HEK293T (cell line): ENCODE measurements around the gene GRID2.
A peak's percentile ranks its signal among the peaks of the same experiment; 100 is the strongest.

Source experiments
- CTCF ChIA-PET: fragments of 350-600 bp; formaldehyde crosslinking; extraction: SDS; loops from one replicate; lab custom pipeline; 2021; ENCODE audit warnings: antibody characterized with exemption, inconsistent platforms; lab: Yijun Ruan, JAX
- POLR2A ChIA-PET: fragments of 350-600 bp; formaldehyde crosslinking; extraction: SDS; loops from one replicate; lab custom pipeline; 2020; ENCODE audit warnings: antibody characterized with exemption, inconsistent platforms; lab: Yijun Ruan, JAX
- DNase-seq: peaks from one replicate; pipeline ENCODE4 v3.0.0; 2012; ENCODE audit warnings: mixed read lengths; ENCODE audit errors: extremely low spot score
- ARNT ChIP-seq: fragments of 450-650 bp; IDR thresholded peaks from 2 replicates; pipeline ENCODE4 v1.6.1; 2017; ENCODE audit warnings: mild to moderate bottlenecking
- BHLHE40 ChIP-seq: fragments of 450-650 bp; IDR thresholded peaks from 2 replicates; pipeline ENCODE4 v1.6.1; 2016; ENCODE audit warnings: mild to moderate bottlenecking, moderate library complexity, borderline replicate concordance
- CTBP1 ChIP-seq: fragments of 450-650 bp; IDR thresholded peaks from 2 replicates; pipeline ENCODE4 v1.6.1; 2016; ENCODE audit warnings: borderline replicate concordance
- ELF4 ChIP-seq: fragments of 450-650 bp; IDR thresholded peaks from 2 replicates; pipeline ENCODE4 v1.6.1; 2017; ENCODE audit warnings: antibody characterized with exemption
- FOXA1 ChIP-seq: fragments of 450-650 bp; IDR thresholded peaks from 2 replicates; pipeline ENCODE4 v1.6.1; 2016; ENCODE audit warnings: mild to moderate bottlenecking
- FOXK2 ChIP-seq: fragments of 450-650 bp; IDR thresholded peaks from 2 replicates; pipeline ENCODE4 v1.6.1; 2016; ENCODE audit warnings: mild to moderate bottlenecking
- FOXM1 ChIP-seq: fragments of 450-650 bp; IDR thresholded peaks from 2 replicates; pipeline ENCODE4 v1.6.1; 2017; ENCODE audit warnings: mild to moderate bottlenecking, borderline replicate concordance
- HDGF ChIP-seq: fragments of 450-650 bp; IDR thresholded peaks from 2 replicates; pipeline ENCODE4 v1.6.1; 2017; ENCODE audit warnings: antibody characterized with exemption, borderline replicate concordance
- L3MBTL2 ChIP-seq: fragments of 450-650 bp; conservative IDR thresholded peaks from 2 replicates; pipeline ENCODE4 v1.6.1; 2016; ENCODE audit warnings: mild to moderate bottlenecking
- LEF1 ChIP-seq: fragments of 450-650 bp; IDR thresholded peaks from 2 replicates; pipeline ENCODE4 v1.6.1; 2017; ENCODE audit warnings: mild to moderate bottlenecking, borderline replicate concordance
- NFRKB ChIP-seq: fragments of 450-650 bp; IDR thresholded peaks from 2 replicates; pipeline ENCODE4 v1.6.1; 2016; ENCODE audit warnings: mild to moderate bottlenecking, moderate library complexity
- PKNOX1 ChIP-seq: fragments of 450-650 bp; IDR thresholded peaks from 2 replicates; pipeline ENCODE4 v1.6.1; 2016
- SP1 ChIP-seq: fragments of 450-650 bp; IDR thresholded peaks from 2 replicates; pipeline ENCODE4 v1.6.1; 2017
- SUZ12 ChIP-seq: fragments of 450-650 bp; IDR thresholded peaks from 2 replicates; pipeline ENCODE4 v1.6.1; 2016; ENCODE audit warnings: mild to moderate bottlenecking
- TARDBP ChIP-seq: fragments of 450-650 bp; IDR thresholded peaks from 2 replicates; pipeline ENCODE4 v1.6.1; 2016
- ZNF384 ChIP-seq: fragments of 450-650 bp; IDR thresholded peaks from 2 replicates; pipeline ENCODE4 v1.6.1; 2016

GRID2 gene

GRCh38 chr4:92303621-92304027 is at the start of gene GRID2:
Gene GRID2, plus strand, starts transcription at chr4:92303966.
- TF ChIP-seq BHLHE40, result no peak
- TF ChIP-seq ELF4, result no peak
- TF ChIP-seq L3MBTL2, result no peak
- TF ChIP-seq NFRKB, result no peak
- no peak for TF ChIP-seq LEF1
- TF ChIP-seq FOXA1, result no peak
- POLR2A ChIA-PET, result interaction anchor here (1.5 kb wide), 1 partner anchor 12 kb away, joined by 3 read pairs; no protein-coding TSS in a partner anchor
- CTCF ChIA-PET, result interaction anchor here (0.7 kb wide), 1 partner anchor 1492 kb away, joined by 6 read pairs; no protein-coding TSS in a partner anchor
- peak; percentile 40 for DNase-seq

GRCh38 chr4:92253986-92254671 is 49.6 kb upstream of the GRID2 start:
- ChIA-PET POLR2A (no interaction called here), CTCF (no interaction called here)
- no peak for DNase-seq
- TF ChIP-seq SP1, result no peak
- TF ChIP-seq FOXK2, result no peak
- no peak for TF ChIP-seq HDGF

GRCh38 chr4:92254767-92255442 is 48.9 kb upstream of the GRID2 start:
- ChIA-PET POLR2A (no interaction called here), CTCF (no interaction called here)
- TF ChIP-seq NFRKB (no peak), LEF1 (no peak), TARDBP (no peak), FOXM1 (no peak), CTBP1 (no peak), ARNT (no peak)
- no peak for DNase-seq

GRCh38 chr4:92255920-92256244 is 47.9 kb upstream of the GRID2 start:
- ChIA-PET CTCF (no interaction called here), POLR2A (no interaction called here)
- TF ChIP-seq BHLHE40 (no peak), FOXM1 (no peak), FOXK2 (no peak), HDGF (no peak), TARDBP (no peak), LEF1 (no peak), CTBP1 (no peak)
- no peak for DNase-seq

- ChIA-PET CTCF (no interaction called here), POLR2A (no interaction called here)
- TF ChIP-seq HDGF (no peak), PKNOX1 (no peak), FOXM1 (no peak)
- DNase-seq, result no peak
Observed at GRCh38 chr4:92257931-92258857, 45.6 kb upstream of the GRID2 start.

- no peak for DNase-seq
- TF ChIP-seq HDGF (no peak), BHLHE40 (no peak), PKNOX1 (no peak), L3MBTL2 (no peak), SP1 (no peak), ARNT (no peak), ZNF384 (no peak), LEF1 (no peak), TARDBP (no peak), FOXM1 (no peak)
- CTCF ChIA-PET, result no interaction called here
- POLR2A ChIA-PET, result no interaction called here
Observed at GRCh38 chr4:92261256-92261655, 42.5 kb upstream of the GRID2 start.

GRCh38 chr4:92262371-92262770 is 41.4 kb upstream of the GRID2 start:
- no peak for TF ChIP-seq PKNOX1
- TF ChIP-seq SUZ12, result no peak
- TF ChIP-seq ARNT, result no peak
- no peak for TF ChIP-seq CTBP1
- no peak for TF ChIP-seq LEF1
- TF ChIP-seq NFRKB, result no peak
- no peak for TF ChIP-seq ELF4
- CTCF ChIA-PET, result no interaction called here
- no peak for DNase-seq
- POLR2A ChIA-PET, result no interaction called here
